Measurements from ENCODE around the gene S100PBP.

DNA sequence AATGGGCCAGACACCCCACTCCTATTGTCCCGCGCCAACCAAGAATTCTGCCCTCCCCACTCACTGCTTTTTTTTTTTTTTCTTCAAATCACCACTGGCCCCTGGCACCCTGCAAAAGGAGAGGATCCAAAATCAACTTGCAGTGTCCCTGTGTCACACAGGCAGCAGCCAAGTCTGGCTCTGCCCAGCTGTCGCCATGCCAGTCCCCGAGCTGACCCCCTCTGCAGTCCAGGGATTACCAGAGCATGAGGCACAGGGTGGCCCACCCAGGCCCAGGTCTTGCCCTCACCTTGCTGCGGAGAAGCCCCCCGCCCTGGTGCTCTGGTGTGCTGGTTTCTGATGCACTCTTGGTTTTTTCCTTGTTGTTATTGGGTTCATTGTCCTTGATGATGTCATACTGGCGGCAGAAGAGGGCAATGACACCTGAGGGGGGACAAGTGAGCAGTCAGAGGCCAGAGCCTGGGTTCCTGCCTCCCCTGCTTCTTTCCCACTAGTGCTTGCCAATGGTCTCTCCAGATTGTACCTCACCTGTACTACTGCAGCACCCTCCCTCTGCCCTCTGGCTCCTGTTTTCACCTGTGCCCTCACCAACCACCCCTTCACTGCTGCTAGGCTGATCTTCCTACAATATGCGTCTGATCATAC lies 47.0 kb downstream of the S100PBP start:
- TF ChIP-seq, protein P1, sequence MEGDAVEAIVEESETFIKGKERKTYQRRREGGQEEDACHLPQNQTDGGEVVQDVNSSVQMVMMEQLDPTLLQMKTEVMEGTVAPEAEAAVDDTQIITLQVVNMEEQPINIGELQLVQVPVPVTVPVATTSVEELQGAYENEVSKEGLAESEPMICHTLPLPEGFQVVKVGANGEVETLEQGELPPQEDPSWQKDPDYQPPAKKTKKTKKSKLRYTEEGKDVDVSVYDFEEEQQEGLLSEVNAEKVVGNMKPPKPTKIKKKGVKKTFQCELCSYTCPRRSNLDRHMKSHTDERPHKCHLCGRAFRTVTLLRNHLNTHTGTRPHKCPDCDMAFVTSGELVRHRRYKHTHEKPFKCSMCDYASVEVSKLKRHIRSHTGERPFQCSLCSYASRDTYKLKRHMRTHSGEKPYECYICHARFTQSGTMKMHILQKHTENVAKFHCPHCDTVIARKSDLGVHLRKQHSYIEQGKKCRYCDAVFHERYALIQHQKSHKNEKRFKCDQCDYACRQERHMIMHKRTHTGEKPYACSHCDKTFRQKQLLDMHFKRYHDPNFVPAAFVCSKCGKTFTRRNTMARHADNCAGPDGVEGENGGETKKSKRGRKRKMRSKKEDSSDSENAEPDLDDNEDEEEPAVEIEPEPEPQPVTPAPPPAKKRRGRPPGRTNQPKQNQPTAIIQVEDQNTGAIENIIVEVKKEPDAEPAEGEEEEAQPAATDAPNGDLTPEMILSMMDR (conservative IDR thresholded peaks at IDR 0.05): no peak
- no peak for TF ChIP-seq ZFX (IDR thresholded peaks at IDR 0.05)
